Activated B cell treated with CpG ODN at 0.5 μM for 24 hours (primary cell): ENCODE results near the gene LRP8. TPM values are rescaled to one million over a fixed set of nuclear protein-coding genes. Genes with fewer than 3 reads are reported as not detected.

Experiments
- ATAC-seq: fragments of 200-7000 bp; cut with Tn5 transposase; one replicate; pipeline ENCODE4 v1.10.0; 2021; ENCODE audit warnings: low read depth, mild to moderate bottlenecking, moderate library complexity
- CTCF ChIA-PET: fragments of 350-600 bp; sonication (Branson Sonifier 250); formaldehyde crosslinking; loops from one replicate; lab custom pipeline; 2021; ENCODE audit warnings: antibody characterized with exemption; lab: Charles Lee
- POLR2A ChIA-PET: fragments of 350-600 bp; sonication (Branson Sonifier 250); formaldehyde crosslinking; loops from one replicate; lab custom pipeline; 2021; ENCODE audit warnings: antibody characterized with exemption; lab: Charles Lee
- DNase-seq: peaks from one replicate; pipeline ENCODE4 v3.0.0; 2022
- H3K27ac Mint-ChIP-seq: one replicate; pipeline ENCODE4 v1.8.0; 2020; ENCODE audit warnings: mixed read lengths
- H3K27me3 Mint-ChIP-seq: one replicate; pipeline ENCODE4 v1.8.0; 2021; ENCODE audit warnings: mixed read lengths
- H3K36me3 Mint-ChIP-seq: one replicate; pipeline ENCODE4 v1.8.0; 2021; ENCODE audit warnings: low read depth, mixed read lengths
- H3K4me1 Mint-ChIP-seq: one replicate; pipeline ENCODE4 v1.8.0; 2021; ENCODE audit warnings: mixed read lengths
- H3K4me3 Mint-ChIP-seq: one replicate; pipeline ENCODE4 v1.8.0; 2020; ENCODE audit warnings: mild to moderate bottlenecking, mixed read lengths
- H3K9me3 Mint-ChIP-seq: one replicate; pipeline ENCODE4 v1.8.0; 2020; ENCODE audit warnings: mixed read lengths
- CTCF ChIP-seq: fragments of 200-600 bp; IDR thresholded peaks from one replicate; pipeline ENCODE4 v1.8.0; 2022; ENCODE audit warnings: antibody characterized with exemption, mild to moderate bottlenecking
- intact Hi-C: fragments of 100-400 bp; cut with micrococcal nuclease; formaldehyde crosslinking; loops from one replicate; pipeline ENCODE4 v1.15.1; 2024
- total RNA-seq: library from RNA; stranded (reverse); gene quantifications from 2 replicates; pipeline ENCODE4 v1.2.3, GENCODE V29; 2022

The LRP8 gene
- total RNA-seq, 1 donor from 2014 or later = 40.6 TPM

- Mint-ChIP-seq H3K4me1 (peaks cover 47% of the 10 kb centered on the region), H3K27me3 (no peaks in the 10 kb centered on the region), H3K36me3 (peaks cover 11% of the 10 kb centered on the region), H3K9me3 (no peaks in the 10 kb centered on the region), H3K4me3 (peak overlapping the region; percentile 91), H3K27ac (peak overlapping the region; percentile 95)
- ATAC-seq (no peak), DNase-seq (peak; percentile 4)
- ChIA-PET POLR2A (interaction anchor here (0.6 to 2.8 kb wide), 8 partner anchors 9 to 352 kb away, joined by 3 to 51 read pairs (median 4); partner anchors contain the start of gene LRP8), CTCF (interaction anchor here (1.1 to 4.8 kb wide), 3 partner anchors 25 to 89 kb away, joined by 3 to 18 read pairs (median 11); no protein-coding TSS in a partner anchor)
- no peak for TF ChIP-seq CTCF
- intact Hi-C loops = no loop called here
These were observed 39.1 kb upstream of the LRP8 start for GRCh38 chr1:53366901-53367502.

- DNase-seq = peak; percentile 14
- ChIA-PET CTCF (no interaction called here), POLR2A (no interaction called here)
- Mint-ChIP-seq H3K9me3 (no peaks in the 10 kb centered on the region), H3K4me3 (peak overlapping the region; percentile 57), H3K27me3 (no peaks in the 10 kb centered on the region), H3K27ac (peak overlapping the region; percentile 25), H3K36me3 (peaks cover 11% of the 10 kb centered on the region), H3K4me1 (peaks cover 47% of the 10 kb centered on the region)
- ATAC-seq = no peak
- intact Hi-C loops = no loop called here
- TF ChIP-seq CTCF = no peak
These were observed 37.7 kb upstream of the LRP8 start for GRCh38 chr1:53365437-53366063.

- Mint-ChIP-seq H3K36me3 (peaks cover 11% of the 10 kb centered on the region), H3K4me1 (peaks cover 39% of the 10 kb centered on the region), H3K4me3 (no peak overlapping the region), H3K27me3 (no peaks in the 10 kb centered on the region), H3K9me3 (peaks cover 2% of the 10 kb centered on the region), H3K27ac (no peak overlapping the region)
- no peak for ATAC-seq
- TF ChIP-seq CTCF = no peak
- ChIA-PET CTCF (no interaction called here), POLR2A (interaction anchor here (1.1 kb wide), 1 partner anchor 18 kb away, joined by 3 read pairs; no protein-coding TSS in a partner anchor)
- peak; percentile 9 for DNase-seq
- intact Hi-C loops = no loop called here
These were observed 35.2 kb upstream of the LRP8 start for GRCh38 chr1:53362851-53363642.

GRCh38 chr1:53362270-53362669, 34.4 kb upstream of the LRP8 start:
- H3K9me3 Mint-ChIP-seq = peaks cover 2% of the 10 kb centered on the region
- CTCF ChIA-PET = no interaction called here
- no peak for TF ChIP-seq CTCF
- DNase-seq = no peak
- H3K4me3 Mint-ChIP-seq = no peak overlapping the region
- H3K27me3 Mint-ChIP-seq = no peaks in the 10 kb centered on the region
- intact Hi-C loops = no loop called here
- ATAC-seq = no peak
- POLR2A ChIA-PET = interaction anchor here (1.1 kb wide), 1 partner anchor 17 kb away, joined by 3 read pairs; no protein-coding TSS in a partner anchor
- H3K4me1 Mint-ChIP-seq = peaks cover 31% of the 10 kb centered on the region
- peaks cover 8% of the 10 kb centered on the region for H3K36me3 Mint-ChIP-seq
- no peak overlapping the region for H3K27ac Mint-ChIP-seq

DNA sequence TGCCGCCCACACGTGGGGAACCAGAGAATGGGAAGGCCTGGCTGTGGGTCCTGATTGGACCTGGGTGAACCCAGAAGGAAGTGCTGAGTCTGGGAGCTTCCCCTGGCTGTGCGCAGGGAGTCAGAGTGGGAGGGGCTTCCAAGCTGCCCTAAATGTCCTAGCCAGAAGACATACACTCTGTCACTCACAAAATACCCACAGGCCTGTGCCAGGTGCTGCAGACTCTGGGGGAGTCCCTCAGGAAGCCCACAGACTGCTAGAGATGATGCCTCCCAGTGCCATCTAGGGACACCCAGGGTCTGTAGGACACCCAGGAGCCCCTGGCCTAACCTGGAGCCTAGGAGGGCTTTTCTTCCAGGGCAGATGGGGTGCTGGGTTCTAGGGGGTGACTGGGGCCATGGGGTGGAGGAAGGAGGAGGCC, 33.7 kb upstream of the LRP8 start:
- Mint-ChIP-seq H3K27me3 (no peaks in the 10 kb centered on the region), H3K4me1 (peaks cover 24% of the 10 kb centered on the region), H3K36me3 (peaks cover 7% of the 10 kb centered on the region), H3K27ac (no peak overlapping the region), H3K9me3 (peaks cover 6% of the 10 kb centered on the region), H3K4me3 (no peak overlapping the region)
- ChIA-PET POLR2A (interaction anchor here (1.1 kb wide), 1 partner anchor 16 kb away, joined by 3 read pairs; no protein-coding TSS in a partner anchor), CTCF (no interaction called here)
- ATAC-seq (no peak), DNase-seq (no peak)
- no peak for TF ChIP-seq CTCF
- intact Hi-C loops = no loop called here
